GM23338 (cell line): ENCODE results near the gene PEX10.

Source experiments
- CREB1 ChIP-seq: fragments of 250-450 bp; sonication (Bioruptor Pico); IDR thresholded peaks from 2 replicates; pipeline ENCODE4 v1.5.0; 2020; ENCODE audit warnings: low read depth, mild to moderate bottlenecking, moderate library complexity
- CTCF ChIP-seq, 2 experiments: fragments of 200-600 bp in 1 of 2; sonication (generic) in 1 of 2; conservative IDR thresholded peaks; 2 replicates each; pipeline versions ENCODE4 v1.5.1 to v1.6.1; 2016 to 2017; ENCODE audit warnings: antibody characterized with exemption in 2 of 2, low read depth in 2 of 2, mild to moderate bottlenecking in 2 of 2, moderate library complexity in 1 of 2
- ETS1 ChIP-seq: IDR thresholded peaks from 2 replicates; pipeline ENCODE4 v1.6.1; 2016; ENCODE audit warnings: antibody characterized with exemption
- EZH2 ChIP-seq: fragments of 200-600 bp; sonication (generic); IDR thresholded peaks from one replicate; pipeline ENCODE4 v1.8.0; 2017; ENCODE audit warnings: antibody characterized with exemption, mild to moderate bottlenecking, low read depth; ENCODE audit not compliant: unreplicated experiment
- EZH2phosphoT487 ChIP-seq: fragments of 200-600 bp; sonication (generic); IDR thresholded peaks from one replicate; pipeline ENCODE4 v1.8.1; 2018; ENCODE audit warnings: antibody characterized with exemption; ENCODE audit not compliant: unreplicated experiment
- JUNB ChIP-seq: IDR thresholded peaks from one replicate; pipeline ENCODE4 v1.6.1; 2016; ENCODE audit warnings: antibody characterized with exemption; ENCODE audit not compliant: unreplicated experiment
- NANOG ChIP-seq: IDR thresholded peaks from 2 replicates; pipeline ENCODE4 v1.6.1; 2016; ENCODE audit warnings: antibody characterized with exemption, borderline replicate concordance
- POLR2AphosphoS5 ChIP-seq: IDR thresholded peaks from 2 replicates; pipeline ENCODE4 v1.6.1; 2016; ENCODE audit warnings: antibody characterized with exemption, low read depth
- REST ChIP-seq: IDR thresholded peaks from one replicate; pipeline ENCODE4 v1.6.1; 2018; ENCODE audit warnings: antibody characterized with exemption; ENCODE audit not compliant: unreplicated experiment
- STAT1 ChIP-seq: IDR thresholded peaks from one replicate; pipeline ENCODE4 v1.6.1; 2016; ENCODE audit warnings: antibody characterized with exemption; ENCODE audit not compliant: unreplicated experiment
- ZNF114 ChIP-seq: fragments of 250-450 bp; sonication (Bioruptor Pico); IDR thresholded peaks from 2 replicates; pipeline ENCODE4 v1.5.0; 2020; ENCODE audit warnings: mild to moderate bottlenecking, moderate library complexity
- ZNF331 ChIP-seq: fragments of 250-450 bp; sonication (Bioruptor Pico); IDR thresholded peaks from 2 replicates; pipeline ENCODE4 v1.5.0; 2020; ENCODE audit warnings: low read depth, mild to moderate bottlenecking, moderate library complexity
- ZNF462 ChIP-seq: fragments of 250-450 bp; sonication (Bioruptor Pico); IDR thresholded peaks from 2 replicates; pipeline ENCODE4 v1.5.0; 2020; ENCODE audit warnings: mild to moderate bottlenecking, moderate library complexity

- TF ChIP-seq EZH2: no peak
- peak; percentile 49 to 63 for TF ChIP-seq CTCF (conservative IDR thresholded peaks at IDR 0.05; ENCODE audit: low read depth in 2 of 2)
- no peak for TF ChIP-seq POLR2AphosphoS5
- no peak for TF ChIP-seq EZH2phosphoT487
- no peak for TF ChIP-seq ETS1
- TF ChIP-seq CREB1: no peak
- no peak for TF ChIP-seq ZNF114 (CRISPR knock-in tag)
- no peak for TF ChIP-seq STAT1
- TF ChIP-seq REST: no peak
- TF ChIP-seq JUNB: no peak
- no peak for TF ChIP-seq ZNF331 (CRISPR knock-in tag)
- no peak for TF ChIP-seq ZNF462
- TF ChIP-seq NANOG: no peak
Observed at GRCh38 chr1:2429780-2430591, 17.6 kb upstream of the PEX10 start.
